Chondrocyte (in vitro differentiated cells): ENCODE measurements around the gene OLFML3. TPM values are rescaled to one million over a fixed set of nuclear protein-coding genes. Genes with fewer than 3 reads are reported as not detected.

Experiments
- DNase-seq: peaks from one replicate; pipeline ENCODE4 v3.0.0; 2021; ENCODE audit warnings: mixed read lengths, low spot score
- H3K27ac Mint-ChIP-seq: one replicate; pipeline ENCODE4 v1.8.0; 2021; ENCODE audit warnings: mild to moderate bottlenecking, moderate library complexity, mixed read lengths; ENCODE audit not compliant: unreplicated experiment
- H3K27me3 Mint-ChIP-seq: 2 replicates; pipeline ENCODE4 v1.8.0; 2021; ENCODE audit warnings: low read depth, mixed read lengths
- H3K36me3 Mint-ChIP-seq: 2 replicates; pipeline ENCODE4 v1.8.0; 2021; ENCODE audit warnings: low read depth, mixed read lengths
- H3K4me1 Mint-ChIP-seq: 2 replicates; pipeline ENCODE4 v1.8.0; 2021; ENCODE audit warnings: low read depth, mild to moderate bottlenecking, mixed read lengths
- H3K4me3 Mint-ChIP-seq: one replicate; pipeline ENCODE4 v1.8.0; 2021; ENCODE audit warnings: mild to moderate bottlenecking, moderate library complexity, mixed read lengths; ENCODE audit not compliant: unreplicated experiment
- H3K9me3 Mint-ChIP-seq: 2 replicates; pipeline ENCODE4 v1.8.0; 2021; ENCODE audit warnings: low read depth, mixed read lengths
- total RNA-seq: library from RNA; stranded (reverse); gene quantifications from 3 replicates; pipeline ENCODE4 v1.2.1, GENCODE V29; 2021
- TF ChIP-seq, protein P1 (sequence below): fragments of 200-600 bp; sonication (generic); IDR thresholded peaks from 2 replicates; pipeline ENCODE4 v1.5.0; 2021; ENCODE audit warnings: antibody characterized with exemption, mild to moderate bottlenecking, moderate library complexity

The OLFML3 gene
- total RNA-seq, 1 donor from 2014 or later = 33.1 TPM

GRCh38 chr1:113949007-113949406 is 30.3 kb upstream of the OLFML3 start:
- no peak for DNase-seq
- no peaks in the 10 kb centered on the region for H3K27me3 Mint-ChIP-seq
- H3K4me3 Mint-ChIP-seq = no peak overlapping the region
- H3K9me3 Mint-ChIP-seq = peaks cover 6% of the 10 kb centered on the region
- peaks cover 22% of the 10 kb centered on the region for H3K4me1 Mint-ChIP-seq
- TF ChIP-seq, protein P1, sequence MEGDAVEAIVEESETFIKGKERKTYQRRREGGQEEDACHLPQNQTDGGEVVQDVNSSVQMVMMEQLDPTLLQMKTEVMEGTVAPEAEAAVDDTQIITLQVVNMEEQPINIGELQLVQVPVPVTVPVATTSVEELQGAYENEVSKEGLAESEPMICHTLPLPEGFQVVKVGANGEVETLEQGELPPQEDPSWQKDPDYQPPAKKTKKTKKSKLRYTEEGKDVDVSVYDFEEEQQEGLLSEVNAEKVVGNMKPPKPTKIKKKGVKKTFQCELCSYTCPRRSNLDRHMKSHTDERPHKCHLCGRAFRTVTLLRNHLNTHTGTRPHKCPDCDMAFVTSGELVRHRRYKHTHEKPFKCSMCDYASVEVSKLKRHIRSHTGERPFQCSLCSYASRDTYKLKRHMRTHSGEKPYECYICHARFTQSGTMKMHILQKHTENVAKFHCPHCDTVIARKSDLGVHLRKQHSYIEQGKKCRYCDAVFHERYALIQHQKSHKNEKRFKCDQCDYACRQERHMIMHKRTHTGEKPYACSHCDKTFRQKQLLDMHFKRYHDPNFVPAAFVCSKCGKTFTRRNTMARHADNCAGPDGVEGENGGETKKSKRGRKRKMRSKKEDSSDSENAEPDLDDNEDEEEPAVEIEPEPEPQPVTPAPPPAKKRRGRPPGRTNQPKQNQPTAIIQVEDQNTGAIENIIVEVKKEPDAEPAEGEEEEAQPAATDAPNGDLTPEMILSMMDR = peak; percentile 77
- H3K27ac Mint-ChIP-seq = no peak overlapping the region
- peaks cover 8% of the 10 kb centered on the region for H3K36me3 Mint-ChIP-seq

DNA sequence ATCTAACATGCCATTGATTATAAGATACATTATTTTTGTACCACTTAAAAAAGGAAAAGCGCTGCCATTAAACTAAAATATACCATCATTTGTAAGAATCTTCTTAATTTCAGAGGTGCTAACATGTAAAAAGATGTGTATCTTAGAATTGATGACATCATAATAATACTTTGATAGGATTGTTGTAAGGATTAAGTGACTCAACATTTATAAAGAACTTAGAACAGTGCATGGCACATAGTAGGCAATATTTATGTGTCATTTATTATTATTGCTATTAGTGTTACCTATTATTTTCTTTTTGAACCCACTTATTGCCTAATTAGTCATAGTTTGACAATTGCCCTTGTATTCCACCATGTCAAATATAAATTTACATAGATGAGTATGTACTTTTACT is 28.4 kb upstream of the OLFML3 start:
- Mint-ChIP-seq H3K4me1 (peaks cover 22% of the 10 kb centered on the region), H3K36me3 (peaks cover 7% of the 10 kb centered on the region), H3K9me3 (no peaks in the 10 kb centered on the region), H3K27me3 (no peaks in the 10 kb centered on the region), H3K27ac (no peak overlapping the region), H3K4me3 (no peak overlapping the region)
- TF ChIP-seq, protein P1 = no peak
- no peak for DNase-seq

GRCh38 chr1:113951719-113952118 is 27.6 kb upstream of the OLFML3 start:
- Mint-ChIP-seq H3K36me3 (peaks cover 10% of the 10 kb centered on the region), H3K9me3 (no peaks in the 10 kb centered on the region), H3K27ac (no peak overlapping the region), H3K4me1 (peaks cover 20% of the 10 kb centered on the region), H3K27me3 (no peaks in the 10 kb centered on the region), H3K4me3 (no peak overlapping the region)
- no peak for DNase-seq
- TF ChIP-seq, protein P1 = no peak

DNA sequence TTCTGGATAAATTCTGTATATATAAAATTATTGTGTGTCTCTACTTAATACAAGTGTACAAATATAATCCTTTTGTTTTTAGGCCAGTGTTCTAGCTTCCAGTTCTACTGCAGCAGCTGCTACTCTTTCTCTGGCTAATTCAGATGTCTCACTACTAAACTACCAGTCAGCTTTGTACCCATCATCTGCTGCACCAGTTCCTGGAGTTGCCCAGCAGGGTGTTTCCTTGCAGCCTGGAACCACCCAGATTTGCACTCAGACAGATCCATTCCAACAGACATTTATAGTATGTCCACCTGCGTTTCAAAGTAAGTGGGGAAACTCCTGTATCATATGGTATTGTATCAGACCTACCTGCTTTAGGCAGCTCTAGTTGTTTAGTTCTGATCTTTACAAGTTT is 21.3 kb upstream of the OLFML3 start:
- no peak for DNase-seq
- no peak overlapping the region for H3K4me3 Mint-ChIP-seq
- no peak overlapping the region for H3K27ac Mint-ChIP-seq
- peaks cover 29% of the 10 kb centered on the region for H3K36me3 Mint-ChIP-seq
- no peaks in the 10 kb centered on the region for H3K4me1 Mint-ChIP-seq
- H3K27me3 Mint-ChIP-seq = no peaks in the 10 kb centered on the region
- H3K9me3 Mint-ChIP-seq = no peaks in the 10 kb centered on the region
- TF ChIP-seq, protein P1 = no peak

DNA sequence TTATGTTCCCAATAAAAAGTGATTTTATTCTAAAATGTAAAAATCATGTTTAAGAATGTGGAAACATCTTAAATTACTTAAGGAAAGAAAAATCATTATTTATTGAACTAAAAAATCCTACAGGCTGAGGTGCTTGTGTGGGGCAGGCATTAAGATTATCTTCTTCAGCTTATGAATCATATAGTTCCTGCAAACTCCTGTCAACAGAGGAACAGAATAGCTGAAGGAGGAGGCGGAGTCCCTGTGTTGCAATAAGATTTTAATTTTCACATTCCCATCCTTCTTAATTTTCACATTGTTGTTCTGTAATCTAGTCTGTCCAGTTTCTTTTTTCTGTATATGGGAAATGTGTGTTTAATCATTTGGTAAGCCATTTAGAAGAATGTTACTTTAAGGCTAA is 20.6 kb upstream of the OLFML3 start:
- Mint-ChIP-seq H3K27me3 (no peaks in the 10 kb centered on the region), H3K4me1 (no peaks in the 10 kb centered on the region), H3K36me3 (peaks cover 34% of the 10 kb centered on the region), H3K4me3 (no peak overlapping the region), H3K27ac (no peak overlapping the region), H3K9me3 (no peaks in the 10 kb centered on the region)
- no peak for DNase-seq
- TF ChIP-seq, protein P1 = no peak
